Retinal pigment epithelial cell (primary cell): ENCODE results near the gene ARPC5L.

ENCODE experiments used
- DNase-seq: peaks from one replicate; pipeline ENCODE4 v3.0.0-alpha.2; 2010; ENCODE audit warnings: low read depth
- H3K4me3 ChIP-seq: 2 replicates; pipeline ENCODE4 v1.5.1; 2011; ENCODE audit warnings: mild to moderate bottlenecking, low read length, control low read depth, moderate library complexity
- CTCF ChIP-seq: conservative IDR thresholded peaks from 2 replicates; pipeline ENCODE4 v1.5.1; 2011; ENCODE audit warnings: low read depth, low read length, control low read depth, inconsistent platforms

ARPC5L gene

GRCh38 chr9:124869986-124870560 is 8.1 kb downstream of the ARPC5L start:
- TF ChIP-seq CTCF, result no peak
- peak overlapping the region; percentile 89 for H3K4me3 ChIP-seq
- no peak for DNase-seq

- DNase-seq, result no peak
- TF ChIP-seq CTCF, result no peak
- H3K4me3 ChIP-seq, result peak overlapping the region; percentile 89
These were observed 8.8 kb downstream of the ARPC5L start for GRCh38 chr9:124870723-124871122.

- no peak for DNase-seq
These were observed 9.2 kb downstream of the ARPC5L start for GRCh38 chr9:124871156-124871561.

GRCh38 chr9:124873664-124874063 is 11.7 kb downstream of the ARPC5L start:
- no peak overlapping the region for H3K4me3 ChIP-seq
- no peak for DNase-seq

More at GRCh38 chr9:124871156-124871561, 9.2 kb downstream of the ARPC5L start:
- TF ChIP-seq CTCF, result no peak
- H3K4me3 ChIP-seq, result peak overlapping the region; percentile 89

GRCh38 chr9:124875501-124875900 is 13.6 kb downstream of the ARPC5L start:
- H3K4me3 ChIP-seq, result no peak overlapping the region
- DNase-seq, result no peak
- no peak for TF ChIP-seq CTCF

More at GRCh38 chr9:124873664-124874063, 11.7 kb downstream of the ARPC5L start:
- TF ChIP-seq CTCF, result no peak

- no peak for TF ChIP-seq CTCF
- no peak for DNase-seq
- no peak overlapping the region for H3K4me3 ChIP-seq
These were observed 15.3 kb downstream of the ARPC5L start for GRCh38 chr9:124877021-124877782.

- H3K4me3 ChIP-seq, result no peak overlapping the region
- DNase-seq, result no peak
- no peak for TF ChIP-seq CTCF
These were observed 16.1 kb downstream of the ARPC5L start for GRCh38 chr9:124878021-124878420.
